Mesodermal cell (in vitro differentiated cells): ENCODE measurements around the gene NKX6-1. TPM values are rescaled to one million over a fixed set of nuclear protein-coding genes. Genes with fewer than 3 reads are reported as not detected.
A peak's percentile ranks its signal among the peaks of the same experiment; 100 is the strongest.

ENCODE experiments used
- H3K27ac ChIP-seq: 2 replicates; pipeline ENCODE4 v1.7.0; 2013; ENCODE audit warnings: mild to moderate bottlenecking, low read depth, low read length, moderate library complexity; ENCODE audit not compliant: severe bottlenecking
- H3K36me3 ChIP-seq: 2 replicates; pipeline ENCODE4 v1.7.1; 2013; ENCODE audit warnings: mild to moderate bottlenecking, low read length, moderate library complexity; ENCODE audit not compliant: control insufficient read depth, insufficient read depth
- H3K4me1 ChIP-seq: one replicate; pipeline ENCODE4 v1.7.1; 2013; ENCODE audit warnings: mild to moderate bottlenecking, low read length; ENCODE audit not compliant: insufficient read depth, control insufficient read depth, poor library complexity, severe bottlenecking
- H3K4me3 ChIP-seq: 2 replicates; pipeline ENCODE4 v1.7.0; 2013; ENCODE audit warnings: low read length, control low read depth, mild to moderate bottlenecking; ENCODE audit not compliant: insufficient read depth, poor library complexity, severe bottlenecking; ENCODE audit errors: extremely low read depth
- H3K9me3 ChIP-seq: 2 replicates; pipeline ENCODE4 v1.7.1; 2013; ENCODE audit warnings: mild to moderate bottlenecking, low read length, moderate library complexity; ENCODE audit not compliant: control insufficient read depth
- WGBS, 2 experiments: methylation state at CpG; one replicate each; pipeline ENCODE4 v1.1.5; 2013; ENCODE audit warnings: missing lambda C conversion rate in 2 of 2; ENCODE audit not compliant: insufficient coverage in 2 of 2; 5-methylcytosine and 5-hydroxymethylcytosine counted together
- polyA plus RNA-seq, 2 experiments: library from polyadenylated mRNA; stranded (reverse); fragments of 50-300 nt; gene quantifications; one replicate each; pipeline ENCODE4 v1.2.3, GENCODE V29; 2013

NKX6-1 gene
- 0.33 TPM for polyA plus RNA-seq (2013, experiment 1 of 2)
- polyA plus RNA-seq (2013, experiment 2 of 2): 0.30 TPM

DNA sequence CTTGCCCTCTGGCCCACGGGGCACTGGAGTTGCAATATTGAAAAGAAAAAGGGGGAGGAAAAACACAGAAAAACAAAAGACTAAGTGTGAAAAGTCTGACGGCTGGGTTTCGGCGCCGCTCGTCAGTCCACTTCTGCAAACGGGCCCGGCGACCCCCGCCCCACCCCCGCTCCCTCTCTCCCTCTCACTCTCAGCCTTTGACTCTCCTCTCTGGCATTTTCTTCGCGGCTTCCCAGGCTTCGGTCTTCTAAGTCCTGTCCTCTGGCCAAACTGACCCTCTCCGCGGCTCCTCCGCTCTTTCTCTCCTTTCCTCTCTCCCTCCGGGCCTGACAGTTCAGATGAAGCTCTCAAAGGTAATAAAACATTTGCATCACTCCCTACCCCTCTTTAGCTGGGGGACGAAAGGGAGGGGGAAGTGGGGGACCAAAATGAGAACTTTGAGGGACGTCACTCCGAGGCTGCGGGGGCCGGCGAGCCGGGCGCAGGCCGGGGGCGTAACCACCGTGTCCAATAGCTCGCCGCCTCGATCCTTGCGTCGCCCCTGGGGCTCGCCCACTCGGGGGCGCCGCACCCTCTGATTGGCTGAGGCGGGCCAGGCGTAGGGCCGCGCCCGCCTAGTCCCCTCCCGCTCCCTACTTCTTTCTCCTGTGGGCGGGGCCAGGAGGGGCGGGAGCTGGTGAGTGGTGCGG lies at the start of gene NKX6-1:
Gene NKX6-1 (minus strand): TSS at position 358 of the 689 bp plus-strand sequence. CDS start 1,064 bp downstream, outside the sequence.
- H3K36me3 ChIP-seq: no peaks in the 10 kb centered on the region
- peaks cover 7% of the 10 kb centered on the region for H3K4me1 ChIP-seq
- no peak within 1 kb of the TSS for H3K27ac ChIP-seq
- WGBS, 2 experiments: 0 to 1% methylated on average over 12 to 34 of the region's 47 CpGs
- H3K4me3 ChIP-seq: peak within 1 kb of the TSS; percentile 47
- H3K9me3 ChIP-seq: no peaks in the 10 kb centered on the region

DNA sequence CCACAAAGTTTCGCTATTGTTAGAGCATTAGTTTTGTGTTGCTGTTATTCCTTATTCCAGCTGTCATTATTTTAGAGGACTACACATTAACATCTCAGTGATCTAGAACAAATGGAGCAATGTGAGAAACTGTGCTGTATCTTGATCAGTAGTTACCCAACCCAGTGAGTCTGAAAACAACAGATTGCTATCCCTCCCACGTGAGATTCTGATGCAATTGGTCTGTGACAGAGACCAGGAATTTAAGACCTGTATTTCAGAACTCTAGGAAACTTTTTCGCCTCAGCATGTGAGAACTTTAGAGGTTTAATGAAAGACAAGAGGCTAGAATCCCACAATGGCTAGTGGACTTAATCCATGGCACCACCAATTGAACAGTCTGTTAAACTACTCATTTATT lies 48.1 kb upstream of the NKX6-1 start:
- WGBS, 2 experiments: 89 to 93% methylated on average over 2 of the region's 3 CpGs
- Histone ChIP-seq H3K9me3 (no peaks in the 10 kb centered on the region), H3K36me3 (no peaks in the 10 kb centered on the region), H3K4me1 (no peaks in the 10 kb centered on the region), H3K27ac (no peak overlapping the region), H3K4me3 (no peak overlapping the region)

- no peaks in the 10 kb centered on the region for H3K9me3 ChIP-seq
- 57 to 87% methylated on average over 2 to 4 of the region's 5 CpGs for WGBS, 2 experiments
- H3K4me1 ChIP-seq: no peaks in the 10 kb centered on the region
- no peaks in the 10 kb centered on the region for H3K36me3 ChIP-seq
- H3K27ac ChIP-seq: no peak overlapping the region
- no peak overlapping the region for H3K4me3 ChIP-seq
Measured at GRCh38 chr4:84545093-84545492, 46.0 kb upstream of the NKX6-1 start.

DNA sequence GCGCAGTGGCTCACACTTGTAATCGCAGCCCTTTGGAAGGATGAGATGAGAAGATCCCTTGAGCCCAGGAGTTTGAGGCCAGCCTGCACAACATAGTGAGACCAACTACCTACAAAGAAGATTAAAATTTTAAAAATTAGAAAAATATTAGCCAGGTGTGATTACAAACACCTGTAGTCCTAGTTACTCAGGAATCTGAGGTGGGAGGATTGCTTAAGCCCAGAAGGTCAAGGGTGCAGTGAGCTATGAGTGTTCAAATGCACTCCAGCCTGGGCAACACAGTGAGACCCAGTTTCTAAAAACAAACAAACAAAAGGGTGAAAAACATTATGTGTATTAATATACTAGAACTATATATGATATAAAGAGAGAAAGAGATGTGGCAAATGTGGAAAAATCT lies 36.8 kb upstream of the NKX6-1 start:
- no peaks in the 10 kb centered on the region for H3K36me3 ChIP-seq
- no peaks in the 10 kb centered on the region for H3K9me3 ChIP-seq
- 80% methylated on average over 1 of the region's 2 CpGs; no CpG with 5 or more reads in 1 of the 2 experiments for WGBS, 2 experiments
- no peak overlapping the region for H3K4me3 ChIP-seq
- no peak overlapping the region for H3K27ac ChIP-seq
- no peaks in the 10 kb centered on the region for H3K4me1 ChIP-seq

DNA sequence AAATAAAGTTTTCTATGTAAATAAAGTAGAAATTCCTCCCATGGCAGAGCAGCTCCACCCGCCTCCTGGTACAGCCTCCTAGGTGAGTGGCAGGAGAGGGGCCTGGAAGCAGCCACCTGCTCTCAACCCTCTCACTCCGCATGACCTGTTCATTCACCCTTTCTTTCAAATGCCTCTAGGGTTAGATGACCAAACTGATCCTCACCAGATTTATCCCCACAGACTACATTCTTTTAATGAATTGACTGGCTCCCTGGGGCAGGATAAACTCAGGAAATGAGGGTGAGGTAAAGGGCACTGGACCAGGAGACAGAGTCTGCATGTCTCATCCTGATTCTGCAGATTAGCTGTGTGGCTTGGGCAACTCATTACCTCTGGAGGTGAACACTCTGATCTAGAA lies 32.6 kb upstream of the NKX6-1 start:
- Histone ChIP-seq H3K27ac (no peak overlapping the region), H3K36me3 (no peaks in the 10 kb centered on the region), H3K4me3 (no peak overlapping the region), H3K4me1 (no peaks in the 10 kb centered on the region), H3K9me3 (no peaks in the 10 kb centered on the region)
- WGBS, 2 experiments: no CpG with 5 or more reads among the region's 2 CpGs

- Histone ChIP-seq H3K36me3 (no peaks in the 10 kb centered on the region), H3K27ac (no peak overlapping the region), H3K9me3 (no peaks in the 10 kb centered on the region), H3K4me3 (no peak overlapping the region), H3K4me1 (no peaks in the 10 kb centered on the region)
- WGBS, 2 experiments: no CpG with 5 or more reads among the region's 1 CpG
Measured at GRCh38 chr4:84530871-84531270, 31.8 kb upstream of the NKX6-1 start.

DNA sequence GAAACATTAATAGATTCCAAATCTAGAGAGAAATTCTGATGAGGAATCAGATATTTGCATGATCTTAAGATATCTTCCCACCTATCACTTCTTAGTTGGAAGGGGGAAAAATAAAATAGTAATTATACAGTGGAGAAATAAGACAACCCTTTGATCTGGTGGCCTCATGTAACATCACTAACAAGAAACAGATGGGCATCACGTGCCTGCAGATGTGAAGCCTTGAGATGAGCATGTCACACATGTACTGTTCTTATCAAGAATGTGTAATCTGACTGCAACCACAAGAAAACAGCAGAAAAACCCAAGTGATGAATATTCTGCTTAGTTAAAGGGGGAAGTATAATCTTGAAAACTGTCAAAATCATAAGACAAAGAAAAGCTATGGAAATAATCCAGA lies 31.4 kb upstream of the NKX6-1 start:
- Histone ChIP-seq H3K36me3 (no peaks in the 10 kb centered on the region), H3K4me3 (no peak overlapping the region), H3K9me3 (no peaks in the 10 kb centered on the region), H3K4me1 (no peaks in the 10 kb centered on the region), H3K27ac (no peak overlapping the region)
- 71% methylated on average over 1 of the region's 1 CpG; no CpG with 5 or more reads in 1 of the 2 experiments for WGBS, 2 experiments

- no peaks in the 10 kb centered on the region for H3K36me3 ChIP-seq
- no CpG with 5 or more reads among the region's 2 CpGs for WGBS, 2 experiments
- H3K9me3 ChIP-seq: no peaks in the 10 kb centered on the region
- no peaks in the 10 kb centered on the region for H3K4me1 ChIP-seq
- no peak overlapping the region for H3K27ac ChIP-seq
- no peak overlapping the region for H3K4me3 ChIP-seq
Measured at GRCh38 chr4:84529169-84529751, 30.2 kb upstream of the NKX6-1 start.

- Histone ChIP-seq H3K4me3 (no peak overlapping the region), H3K36me3 (no peaks in the 10 kb centered on the region), H3K9me3 (no peaks in the 10 kb centered on the region), H3K27ac (no peak overlapping the region), H3K4me1 (no peaks in the 10 kb centered on the region)
Measured at GRCh38 chr4:84527391-84527790, 28.3 kb upstream of the NKX6-1 start.

DNA sequence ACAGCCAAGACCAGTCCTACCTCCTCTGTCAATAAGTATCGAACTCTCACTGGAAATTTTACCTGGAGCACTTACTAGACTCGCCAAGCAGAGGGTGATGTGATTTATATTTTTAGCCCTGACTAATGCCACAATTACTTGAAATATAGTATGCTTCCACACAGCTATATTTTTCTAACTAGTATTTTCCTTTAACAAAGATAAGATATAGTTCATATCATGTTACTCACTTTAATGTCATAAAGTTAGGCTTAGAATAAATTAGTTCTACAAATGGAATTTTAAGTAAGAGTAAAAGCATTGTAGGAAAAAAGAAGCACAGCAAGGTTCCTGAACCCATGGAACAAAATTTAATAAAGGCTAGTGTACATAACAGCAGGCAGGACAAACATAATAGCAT lies 16.0 kb upstream of the NKX6-1 start:
- H3K4me1 ChIP-seq: no peaks in the 10 kb centered on the region
- H3K4me3 ChIP-seq: no peak overlapping the region
- no peak overlapping the region for H3K27ac ChIP-seq
- H3K9me3 ChIP-seq: no peaks in the 10 kb centered on the region
- WGBS, 2 experiments: no CpG with 5 or more reads among the region's 2 CpGs
- H3K36me3 ChIP-seq: no peaks in the 10 kb centered on the region

DNA sequence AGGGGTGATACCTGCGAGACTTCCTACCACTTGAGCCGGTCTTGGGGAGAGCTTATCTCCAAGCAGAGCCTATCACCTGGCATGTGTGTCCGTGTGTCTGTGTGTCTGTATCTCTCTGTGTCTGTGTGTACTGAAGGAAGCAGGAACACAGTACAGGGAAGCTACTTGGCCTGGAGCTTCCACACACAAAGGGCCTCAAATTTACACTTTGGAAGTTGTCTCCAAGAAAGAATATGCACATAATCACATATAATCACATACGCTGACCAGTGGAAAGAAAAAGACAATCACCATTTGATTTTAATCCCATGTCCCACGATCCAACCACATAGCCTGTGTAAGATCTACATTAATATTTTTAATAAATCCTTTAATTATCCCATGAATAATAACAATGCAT lies 13.2 kb upstream of the NKX6-1 start:
- 67 to 80% methylated on average over 1 to 2 of the region's 5 CpGs for WGBS, 2 experiments
- Histone ChIP-seq H3K36me3 (no peaks in the 10 kb centered on the region), H3K27ac (no peak overlapping the region), H3K4me1 (no peaks in the 10 kb centered on the region), H3K4me3 (no peak overlapping the region), H3K9me3 (no peaks in the 10 kb centered on the region)
